Calu3 (cell line): ENCODE measurements around the gene ARHGAP8. TPM values are rescaled to one million over a fixed set of nuclear protein-coding genes. Genes with fewer than 3 reads are reported as not detected.

ENCODE experiments used
- BruUV-seq: library from RNA; stranded (reverse); fragments of 400-500 nt; replicated peaks from 2 replicates; lab custom pipeline; 2021; lab: Mats Ljungman, UMichigan
- CTCF ChIA-PET: fragments of 300-600 bp; sonication (Branson Sonifier 250); formaldehyde crosslinking; loops from one replicate; lab custom pipeline; 2022; ENCODE audit warnings: antibody characterized with exemption; lab: Charles Lee
- DNase-seq: peaks from one replicate; pipeline ENCODE4 v3.0.0; 2022
- H3K27ac Mint-ChIP-seq: one replicate; pipeline ENCODE4 v1.8.0; 2022; ENCODE audit warnings: mixed read lengths; ENCODE audit not compliant: unreplicated experiment
- H3K27me3 Mint-ChIP-seq: one replicate; pipeline ENCODE4 v1.8.0; 2022; ENCODE audit warnings: mixed read lengths; ENCODE audit not compliant: unreplicated experiment
- H3K36me3 Mint-ChIP-seq: one replicate; pipeline ENCODE4 v1.8.0; 2022; ENCODE audit warnings: mild to moderate bottlenecking, moderate library complexity, mixed read lengths; ENCODE audit not compliant: insufficient read depth, unreplicated experiment
- H3K4me1 Mint-ChIP-seq: one replicate; pipeline ENCODE4 v1.8.0; 2022; ENCODE audit warnings: mild to moderate bottlenecking, low read depth, mixed read lengths; ENCODE audit not compliant: unreplicated experiment
- H3K4me3 Mint-ChIP-seq: one replicate; pipeline ENCODE4 v1.8.0; 2022; ENCODE audit warnings: mild to moderate bottlenecking, low read depth, moderate library complexity, mixed read lengths; ENCODE audit not compliant: unreplicated experiment
- H3K9me3 Mint-ChIP-seq: one replicate; pipeline ENCODE4 v1.8.0; 2022; ENCODE audit warnings: low read depth, mixed read lengths; ENCODE audit not compliant: unreplicated experiment
- CTCF ChIP-seq: fragments of 200-600 bp; IDR thresholded peaks from one replicate; pipeline ENCODE4 v1.8.0; 2022; ENCODE audit warnings: antibody characterized with exemption; ENCODE audit not compliant: unreplicated experiment
- intact Hi-C: fragments of 100-400 bp; cut with micrococcal nuclease; formaldehyde crosslinking; loops from one replicate; pipeline ENCODE4 v1.10.0; 2022; ENCODE audit not compliant: unreplicated experiment
- total RNA-seq: library from RNA; stranded (reverse); gene quantifications from 2 replicates; pipeline ENCODE4 v1.2.3, GENCODE V29; 2022

ARHGAP8 gene
- total RNA-seq, 1 experiment from 2014 or later: 127 TPM

DNA sequence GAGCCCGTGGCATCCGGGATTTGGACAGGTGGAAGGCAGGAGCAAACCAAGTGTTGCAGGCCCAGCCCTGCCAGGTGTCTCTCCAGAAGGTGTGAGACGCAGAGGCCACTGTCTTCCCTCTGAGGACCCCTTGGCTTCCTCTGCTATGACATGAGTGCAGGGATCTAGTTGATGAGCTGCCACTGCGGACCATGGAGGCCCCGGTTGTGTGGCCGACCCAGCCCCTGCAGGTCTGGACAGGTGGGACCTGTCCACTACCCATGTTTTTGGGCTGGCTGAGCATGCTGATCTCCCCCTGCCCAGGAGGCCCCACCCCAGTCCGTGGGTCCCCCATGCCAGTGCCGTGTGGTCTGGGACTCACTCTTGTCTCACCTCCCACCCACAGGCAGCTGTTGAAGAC is 27.5 kb upstream of the ARHGAP8 start:
- H3K27me3 Mint-ChIP-seq: no peaks in the 10 kb centered on the region
- DNase-seq: no peak
- no peaks in the 10 kb centered on the region for H3K4me1 Mint-ChIP-seq
- no peaks in the 10 kb centered on the region for H3K9me3 Mint-ChIP-seq
- no peak overlapping the region for H3K27ac Mint-ChIP-seq
- intact Hi-C loops: no loop called here
- CTCF ChIA-PET: interaction anchor here (0.6 kb wide), 1 partner anchor 17 kb away, joined by 3 read pairs; no protein-coding TSS in a partner anchor
- no peak overlapping the region for H3K4me3 Mint-ChIP-seq
- no peak for TF ChIP-seq CTCF
- H3K36me3 Mint-ChIP-seq: no peaks in the 10 kb centered on the region
- no TSS peak for BruUV-seq

DNA sequence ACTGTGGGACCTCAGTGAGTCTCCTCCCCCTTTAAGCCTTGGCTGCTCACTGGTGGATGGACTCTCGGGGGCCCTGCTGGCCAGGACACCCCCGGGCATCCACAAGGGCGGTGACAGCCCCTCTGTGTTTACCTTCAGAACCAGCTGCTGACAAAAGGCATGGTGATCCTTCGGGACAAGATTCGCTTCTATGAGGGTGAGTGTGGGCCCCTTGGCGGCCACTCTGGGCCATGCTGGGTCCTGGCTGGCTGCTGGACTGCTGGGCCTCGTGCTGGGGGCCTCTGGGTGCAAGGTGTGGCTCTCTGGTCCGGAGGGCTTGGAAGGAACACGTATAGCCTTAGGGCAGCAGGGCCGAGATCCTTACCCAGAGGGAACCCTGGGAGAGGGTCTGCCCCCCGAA is 25.9 kb upstream of the ARHGAP8 start:
- no TSS peak for BruUV-seq
- no peak for TF ChIP-seq CTCF
- Mint-ChIP-seq H3K27ac (no peak overlapping the region), H3K4me1 (no peaks in the 10 kb centered on the region), H3K36me3 (no peaks in the 10 kb centered on the region), H3K27me3 (no peaks in the 10 kb centered on the region), H3K9me3 (no peaks in the 10 kb centered on the region), H3K4me3 (no peak overlapping the region)
- intact Hi-C loops: no loop called here
- DNase-seq: no peak
- CTCF ChIA-PET: no interaction called here

- intact Hi-C loops: no loop called here
- H3K27ac Mint-ChIP-seq: no peak overlapping the region
- DNase-seq: no peak
- no peaks in the 10 kb centered on the region for H3K9me3 Mint-ChIP-seq
- H3K36me3 Mint-ChIP-seq: no peaks in the 10 kb centered on the region
- CTCF ChIA-PET: no interaction called here
- no peak overlapping the region for H3K4me3 Mint-ChIP-seq
- no peaks in the 10 kb centered on the region for H3K27me3 Mint-ChIP-seq
- H3K4me1 Mint-ChIP-seq: no peaks in the 10 kb centered on the region
- no peak for TF ChIP-seq CTCF
- BruUV-seq: no TSS peak
Observed at GRCh38 chr22:44727148-44727547, 25.2 kb upstream of the ARHGAP8 start.

- Mint-ChIP-seq H3K9me3 (no peaks in the 10 kb centered on the region), H3K4me1 (no peaks in the 10 kb centered on the region), H3K27me3 (no peaks in the 10 kb centered on the region), H3K4me3 (no peak overlapping the region), H3K27ac (no peak overlapping the region), H3K36me3 (no peaks in the 10 kb centered on the region)
- CTCF ChIA-PET: no interaction called here
- DNase-seq: no peak
- no peak for TF ChIP-seq CTCF
- intact Hi-C loops: no loop called here
- BruUV-seq: no TSS peak
Observed at GRCh38 chr22:44727709-44728108, 24.7 kb upstream of the ARHGAP8 start.
